GM12892 (cell line): ENCODE results near the gene A4GNT.

Experiments used
- DNase-seq: peaks from one replicate; pipeline ENCODE4 v3.0.0; 2011; ENCODE audit not compliant: insufficient read length
- FAIRE-seq: peaks from 2 replicates; lab custom pipeline; 2011; peaks lifted over from hg19 to GRCh38; lab: Jason Lieb, UNC
- POLR2A ChIP-seq: IDR thresholded peaks from 2 replicates; pipeline ENCODE4 v1.6.1; 2011; ENCODE audit warnings: low read depth, low read length, control low read depth
- POLR2AphosphoS5 ChIP-seq: IDR thresholded peaks from 2 replicates; pipeline ENCODE4 v1.6.1; 2011; ENCODE audit warnings: low read depth, low read length, control low read depth
- TAF1 ChIP-seq: IDR thresholded peaks from 2 replicates; pipeline ENCODE4 v1.6.1; 2011; ENCODE audit warnings: low read depth, mild to moderate bottlenecking, control low read depth, low read length, borderline replicate concordance

The A4GNT gene

DNA sequence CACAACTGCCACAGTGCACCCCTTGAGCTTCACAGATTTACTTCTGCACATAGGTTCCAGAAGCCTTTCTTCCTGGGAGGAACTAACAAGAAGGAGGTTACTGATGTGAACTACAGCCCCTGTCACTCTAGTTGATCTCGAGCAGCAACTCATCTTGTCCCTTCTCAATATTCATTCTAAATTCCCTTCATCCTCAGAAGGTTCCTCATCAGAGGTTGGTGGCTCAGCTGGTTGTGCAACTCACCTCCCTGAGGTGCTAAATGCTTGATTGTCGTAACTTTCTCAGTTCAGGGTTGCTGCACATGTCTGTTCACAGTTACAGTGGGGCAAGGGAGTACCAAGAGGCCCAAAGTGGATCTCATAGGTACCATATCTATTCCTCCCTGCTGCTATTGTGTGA is 5.7 kb upstream of the A4GNT start:
- DNase-seq (no peak), FAIRE-seq (no peak)
- TF ChIP-seq POLR2AphosphoS5 (no peak), POLR2A (no peak), TAF1 (no peak)

- FAIRE-seq: no peak
- no peak for DNase-seq
- no peak for TF ChIP-seq POLR2AphosphoS5
- TF ChIP-seq TAF1: no peak
- no peak for TF ChIP-seq POLR2A
These were observed 4.0 kb upstream of the A4GNT start for GRCh38 chr3:138136201-138136600.

- FAIRE-seq (no peak), DNase-seq (no peak)
- TF ChIP-seq POLR2A (no peak), TAF1 (no peak), POLR2AphosphoS5 (no peak)
These were observed 3.6 kb upstream of the A4GNT start for GRCh38 chr3:138135833-138136194.

GRCh38 chr3:138135146-138135832 is 3.1 kb upstream of the A4GNT start:
- DNase-seq: no peak
- FAIRE-seq: no peak
- TF ChIP-seq POLR2A (no peak), TAF1 (no peak), POLR2AphosphoS5 (no peak)

- no peak for FAIRE-seq
- DNase-seq: no peak
- TF ChIP-seq POLR2AphosphoS5: no peak
- no peak for TF ChIP-seq POLR2A
These were observed 4.4 kb downstream of the A4GNT start for GRCh38 chr3:138127636-138128365.

- FAIRE-seq (no peak), DNase-seq (no peak)
- TF ChIP-seq TAF1 (no peak), POLR2AphosphoS5 (no peak), POLR2A (no peak)
These were observed 6.5 kb downstream of the A4GNT start for GRCh38 chr3:138125548-138126221.

- DNase-seq: no peak
- TF ChIP-seq TAF1: no peak
- no peak for TF ChIP-seq POLR2A
- no peak for TF ChIP-seq POLR2AphosphoS5
- no peak for FAIRE-seq
These were observed 7.4 kb downstream of the A4GNT start for GRCh38 chr3:138124706-138125355.

- FAIRE-seq (no peak), DNase-seq (no peak)
- TF ChIP-seq POLR2AphosphoS5 (no peak), POLR2A (no peak), TAF1 (no peak)
These were observed 8.0 kb downstream of the A4GNT start for GRCh38 chr3:138124188-138124587.

DNA sequence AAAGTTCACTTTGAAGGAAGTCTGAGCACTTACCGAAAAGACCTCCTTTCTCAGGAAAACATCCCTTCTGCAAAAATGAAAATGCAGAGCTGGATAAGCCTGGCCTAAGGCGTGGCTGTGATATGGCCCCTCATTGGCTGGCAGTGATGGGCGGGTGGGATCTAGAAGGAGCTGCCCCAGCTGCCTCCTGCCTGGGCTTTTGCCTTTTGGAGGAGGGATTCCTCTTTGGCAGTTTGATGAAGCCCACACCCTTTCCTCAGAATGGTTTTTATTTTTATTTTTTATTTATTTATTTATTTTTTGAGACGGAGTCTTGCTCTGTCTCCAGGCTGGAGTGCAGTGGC is 12.8 kb downstream of the A4GNT start:
- FAIRE-seq (no peak), DNase-seq (no peak)
- TF ChIP-seq TAF1 (no peak), POLR2A (no peak), POLR2AphosphoS5 (no peak)

- no peak for DNase-seq
- peak; percentile 67 for FAIRE-seq
- TF ChIP-seq POLR2AphosphoS5: no peak
These were observed 13.4 kb downstream of the A4GNT start for GRCh38 chr3:138118612-138119422.
